HG03159 (cell line): ENCODE data around the gene BTNL8.
A peak's percentile ranks its signal among the peaks of the same experiment; 100 is the strongest.

Experiments used
- ATAC-seq: cut with Tn5 transposase; IDR thresholded peaks from one replicate; pipeline ENCODE4 v1.9.1; 2021; ENCODE audit warnings: mild to moderate bottlenecking, moderate library complexity; ENCODE audit not compliant: unreplicated experiment

The BTNL8 gene

DNA sequence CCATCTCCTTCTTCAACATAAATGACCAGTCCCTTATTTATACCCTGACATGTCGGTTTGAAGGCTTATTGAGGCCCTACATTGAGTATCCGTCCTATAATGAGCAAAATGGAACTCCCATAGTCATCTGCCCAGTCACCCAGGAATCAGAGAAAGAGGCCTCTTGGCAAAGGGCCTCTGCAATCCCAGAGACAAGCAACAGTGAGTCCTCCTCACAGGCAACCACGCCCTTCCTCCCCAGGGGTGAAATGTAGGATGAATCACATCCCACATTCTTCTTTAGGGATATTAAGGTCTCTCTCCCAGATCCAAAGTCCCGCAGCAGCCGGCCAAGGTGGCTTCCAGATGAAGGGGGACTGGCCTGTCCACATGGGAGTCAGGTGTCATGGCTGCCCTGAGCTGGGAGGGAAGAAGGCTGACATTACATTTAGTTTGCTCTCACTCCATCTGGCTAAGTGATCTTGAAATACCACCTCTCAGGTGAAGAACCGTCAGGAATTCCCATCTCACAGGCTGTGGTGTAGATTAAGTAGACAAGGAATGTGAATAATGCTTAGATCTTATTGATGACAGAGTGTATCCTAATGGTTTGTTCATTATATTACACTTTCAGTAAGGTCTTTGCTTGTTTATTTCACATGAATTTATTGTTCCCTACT, 51.5 kb downstream of the BTNL8 start:
- no peak for ATAC-seq

DNA sequence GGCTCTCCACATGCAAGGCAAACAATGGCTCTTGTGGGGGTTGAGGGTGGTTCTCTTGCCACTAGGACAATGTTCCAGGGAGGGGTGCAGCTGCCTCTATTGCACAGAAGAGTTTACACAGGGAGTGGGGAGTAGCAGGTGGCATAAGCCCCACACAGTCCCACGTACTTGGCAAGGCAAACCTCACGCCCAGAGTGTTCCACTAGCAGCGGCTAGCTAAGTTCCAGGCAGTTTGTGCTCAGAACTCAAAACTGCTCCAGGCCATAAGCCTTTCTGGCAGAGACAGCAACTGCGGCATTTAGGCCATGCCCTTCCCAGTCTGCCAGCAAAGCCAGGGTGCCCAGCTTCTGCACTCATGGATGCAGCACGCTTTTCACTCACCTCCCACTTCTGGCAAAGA, 60.7 kb downstream of the BTNL8 start:
- ATAC-seq: no peak

DNA sequence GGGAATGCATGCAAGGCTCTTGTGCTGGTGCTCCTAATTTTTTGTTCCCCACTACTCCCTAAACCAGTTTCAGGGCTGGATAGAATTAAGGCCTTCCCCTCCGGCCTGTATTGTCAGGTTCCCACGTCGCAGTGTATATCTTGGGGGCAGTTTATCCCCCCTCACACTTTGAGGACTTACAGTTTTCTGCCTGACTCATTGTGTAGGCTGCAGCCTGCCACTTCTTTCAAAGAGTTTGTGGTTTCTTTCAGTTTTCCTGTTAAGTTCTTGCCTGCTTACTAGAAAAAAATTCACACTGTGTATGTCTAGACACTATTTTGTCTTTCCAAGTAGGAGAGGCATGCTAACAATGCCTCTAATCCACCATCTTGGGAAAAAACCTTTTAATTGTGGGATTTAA, 61.2 kb downstream of the BTNL8 start:
- ATAC-seq: no peak

DNA sequence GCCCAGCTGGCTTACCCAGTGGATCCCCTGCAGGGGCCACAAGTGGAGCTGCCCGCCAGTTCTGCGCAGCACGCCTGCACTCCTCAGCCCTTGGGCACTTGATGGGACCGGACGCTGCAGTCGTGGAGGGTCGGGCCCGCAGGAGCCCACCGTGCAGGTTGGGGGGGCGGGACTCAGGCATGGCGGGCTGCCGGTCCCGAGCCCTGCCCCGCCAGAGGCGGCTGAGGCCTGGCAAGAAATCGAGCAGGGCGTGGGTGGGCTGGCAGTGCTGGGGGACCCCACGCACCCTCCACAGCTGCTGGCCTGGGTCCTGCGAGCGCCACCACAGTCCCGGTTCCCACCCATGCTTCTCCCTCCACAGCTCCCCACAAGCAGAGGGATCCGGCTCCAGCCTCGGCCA, 70.4 kb downstream of the BTNL8 start:
- no peak for ATAC-seq

DNA sequence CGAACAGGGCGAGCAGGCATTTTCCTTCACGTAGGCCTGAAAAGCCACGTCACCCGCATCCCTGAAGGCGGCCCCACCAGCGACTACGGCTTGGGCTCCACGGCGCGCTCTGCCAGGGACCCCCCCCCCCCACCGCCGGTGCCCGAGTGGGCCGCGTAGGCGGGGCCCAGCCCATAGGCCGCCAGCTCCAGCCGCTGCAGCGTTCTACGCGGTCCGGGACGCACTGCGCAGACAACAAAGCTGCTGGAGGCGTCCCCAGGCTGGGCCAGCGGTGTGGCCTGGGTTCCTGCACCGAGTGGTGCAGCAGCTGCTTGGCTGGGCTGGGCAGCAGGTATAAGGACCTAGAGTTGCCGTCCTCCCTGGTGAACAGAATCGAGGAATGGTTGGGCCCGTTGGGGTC, 71.4 kb downstream of the BTNL8 start:
- no peak for ATAC-seq

DNA sequence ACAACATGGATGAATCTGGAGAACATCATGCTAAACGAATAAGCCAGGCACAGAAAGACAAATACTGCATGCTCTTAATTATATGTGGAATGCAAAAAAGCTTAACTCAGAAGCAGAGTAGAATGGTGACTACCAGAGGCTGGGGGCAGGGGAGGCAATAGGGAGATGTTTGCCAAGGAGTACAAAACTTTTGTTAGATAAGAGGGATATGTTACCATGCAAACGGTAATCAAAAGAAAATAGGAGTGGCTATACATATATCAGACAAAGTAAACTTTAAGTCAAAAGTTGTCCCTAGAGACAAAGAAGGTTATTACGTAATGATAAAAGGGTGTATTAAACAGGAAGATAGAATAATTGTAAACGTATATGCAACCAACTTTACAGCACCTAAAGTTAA, 71.9 kb downstream of the BTNL8 start:
- ATAC-seq: no peak

DNA sequence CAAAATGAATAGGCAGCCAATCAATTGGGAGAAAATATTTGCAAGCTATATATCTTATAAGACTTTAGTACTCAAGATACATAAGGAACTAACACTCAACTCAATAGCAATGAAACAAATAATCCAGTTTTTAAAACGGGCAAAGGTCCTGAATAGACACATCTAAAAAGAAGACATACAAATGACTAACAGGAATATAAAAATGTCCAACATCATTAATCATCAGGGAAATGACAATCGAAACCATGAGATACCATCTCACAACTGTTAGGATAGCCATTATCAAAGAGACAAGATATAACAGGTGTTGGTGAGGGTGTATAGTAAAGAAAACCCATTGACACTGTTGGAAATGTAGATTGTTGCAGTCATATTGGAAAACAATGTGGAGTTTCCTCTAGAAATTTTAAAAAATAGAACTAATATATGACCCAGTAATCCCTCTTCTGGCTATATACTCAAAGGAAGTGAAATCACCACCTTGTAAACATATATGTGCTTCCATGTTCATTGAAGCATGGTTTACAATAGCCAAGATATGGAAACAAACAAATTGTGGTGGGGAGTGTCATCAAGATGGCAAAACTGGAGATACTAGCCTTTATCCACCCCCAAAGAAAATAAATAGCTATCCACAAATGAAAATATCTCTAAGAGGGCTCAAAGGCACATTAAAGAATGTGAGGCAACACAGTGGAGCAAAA, 75.8 kb downstream of the BTNL8 start:
- peak; percentile 25 for ATAC-seq

DNA sequence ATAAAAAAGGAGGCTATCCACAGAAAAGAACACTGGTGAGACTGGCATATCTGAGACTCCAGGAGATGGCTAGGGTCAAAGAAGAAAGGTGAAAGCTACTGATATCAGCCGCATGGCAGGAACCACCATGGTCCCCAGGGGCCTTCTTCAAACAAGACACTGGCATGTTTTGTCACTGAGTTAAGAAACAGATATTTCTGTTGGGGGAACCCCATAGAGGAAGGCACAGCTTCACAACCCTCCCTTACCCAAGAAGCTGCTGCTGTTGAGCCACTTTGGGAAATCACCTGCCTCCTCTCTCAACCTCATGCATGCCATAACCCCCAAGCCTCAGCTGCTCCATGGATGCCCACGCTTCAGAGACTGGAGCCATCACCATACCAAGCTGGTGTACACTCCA, 76.4 kb downstream of the BTNL8 start:
- peak; percentile 86 for ATAC-seq

DNA sequence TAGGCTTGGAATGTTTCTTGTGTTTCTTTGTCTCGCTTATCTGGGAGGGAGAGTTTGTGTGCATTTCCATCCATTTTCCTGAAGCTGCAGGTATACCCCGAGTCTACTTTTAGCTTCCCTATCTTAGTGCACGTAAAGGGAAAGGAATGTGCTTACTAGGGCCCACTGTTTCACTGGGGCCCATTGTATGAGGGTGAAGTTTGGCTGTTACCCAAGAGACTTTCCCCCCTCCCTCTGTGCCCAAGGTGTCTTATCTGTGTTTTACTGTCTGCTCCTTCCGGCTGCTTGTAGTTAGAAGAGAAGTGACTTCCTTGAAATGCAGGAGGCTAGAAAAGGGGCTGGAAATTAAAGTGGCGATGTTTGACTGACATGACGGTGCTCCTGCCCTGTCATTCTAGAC, 77.6 kb downstream of the BTNL8 start:
- no peak for ATAC-seq

DNA sequence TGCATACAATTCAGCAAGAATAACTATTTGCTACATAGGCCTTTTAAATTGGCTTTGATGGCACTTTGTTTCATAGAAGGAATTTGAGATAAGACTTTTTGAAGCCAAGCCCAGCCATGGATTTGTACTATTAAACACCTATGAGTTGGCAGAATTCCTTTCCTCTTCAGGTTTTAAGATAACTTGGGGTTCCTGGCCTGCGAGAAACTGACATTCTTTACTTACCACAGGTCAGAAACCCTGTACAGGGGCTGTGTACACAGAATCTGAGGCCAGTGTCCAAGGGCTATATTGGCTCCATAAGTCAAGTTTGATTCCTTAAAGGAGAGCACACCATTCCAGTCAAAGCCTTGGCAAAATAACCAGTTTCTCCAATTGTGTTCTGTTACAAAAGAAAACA, 78.9 kb downstream of the BTNL8 start:
- ATAC-seq: no peak

DNA sequence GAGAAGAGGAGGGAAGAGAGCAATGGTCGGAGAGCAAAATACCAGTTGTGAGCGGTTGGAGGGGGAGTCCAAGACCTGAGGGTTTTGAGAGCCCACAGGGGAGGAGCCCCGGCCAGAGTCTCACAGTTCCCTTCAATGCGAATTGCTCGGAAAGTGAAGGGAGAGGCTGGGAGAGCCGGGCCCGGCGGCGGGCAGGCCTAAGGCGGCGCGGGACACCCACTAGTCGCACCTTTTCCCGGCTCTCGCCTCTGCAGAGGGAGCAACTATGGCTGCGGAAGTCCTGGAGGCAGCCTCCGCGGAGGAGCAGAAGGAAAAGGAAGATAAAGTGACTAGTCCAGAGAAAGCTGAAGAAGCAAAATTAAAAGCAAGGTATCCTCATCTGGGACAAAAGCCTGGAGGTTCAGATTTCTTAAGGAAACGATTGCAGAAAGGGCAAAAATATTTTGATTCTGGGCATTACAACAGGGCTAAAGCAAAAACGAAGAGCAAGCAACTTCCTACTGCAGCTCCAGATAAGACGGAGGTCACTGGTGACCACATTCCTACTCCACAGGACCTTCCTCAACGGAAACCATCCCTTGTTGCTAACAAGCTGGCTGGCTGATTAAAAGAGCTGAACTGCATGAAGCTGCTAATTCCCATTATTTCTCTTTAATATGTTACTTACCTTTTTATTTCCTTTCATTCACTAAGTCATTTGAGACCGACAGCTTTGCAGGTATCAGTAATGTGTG, 83.2 kb downstream of the BTNL8 start:
- ATAC-seq: no peak

DNA sequence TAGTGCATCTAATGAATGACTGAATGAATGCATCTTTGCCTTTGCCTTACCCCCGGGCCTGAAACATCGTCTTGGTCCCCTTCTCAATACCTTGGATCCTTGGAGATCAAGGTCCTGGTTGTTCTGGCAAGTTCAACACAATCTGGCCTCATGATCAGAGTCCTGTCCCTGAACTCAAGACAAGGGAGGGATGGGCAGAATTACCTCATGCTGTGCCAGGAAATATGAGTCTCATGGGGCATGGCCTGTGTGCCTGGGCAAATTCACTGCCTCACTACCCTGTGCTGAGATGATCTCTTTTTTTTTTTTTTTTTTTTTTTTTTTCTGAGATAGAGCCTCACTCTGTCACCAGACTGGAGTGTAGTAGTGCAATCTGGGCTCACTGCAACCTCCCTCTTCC, 89.1 kb downstream of the BTNL8 start:
- no peak for ATAC-seq

DNA sequence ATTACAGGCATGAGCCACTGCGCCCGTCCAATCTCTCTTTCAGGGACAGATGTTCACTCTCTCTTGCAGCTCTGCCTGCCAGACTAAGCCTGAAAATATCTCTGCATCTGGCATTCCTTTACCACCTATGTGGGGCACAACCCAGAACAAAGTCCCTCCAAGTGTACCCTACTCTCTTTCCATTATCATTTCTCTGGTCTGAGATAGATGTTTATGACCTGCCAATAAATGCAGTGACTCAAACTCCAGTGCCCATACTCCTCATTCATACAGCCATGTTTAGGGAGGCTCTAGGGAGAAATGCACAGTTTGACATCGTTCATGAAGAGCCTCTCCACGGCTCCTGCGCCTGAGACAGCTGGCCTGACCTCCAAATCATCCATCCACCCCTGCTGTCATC, 89.6 kb downstream of the BTNL8 start, which contains the start of gene BTNL3:
Gene BTNL3, plus strand, starts transcription at position 255 of the 400 bp plus-strand sequence. CDS start 183 bp downstream, outside the sequence.
- no peak for ATAC-seq

DNA sequence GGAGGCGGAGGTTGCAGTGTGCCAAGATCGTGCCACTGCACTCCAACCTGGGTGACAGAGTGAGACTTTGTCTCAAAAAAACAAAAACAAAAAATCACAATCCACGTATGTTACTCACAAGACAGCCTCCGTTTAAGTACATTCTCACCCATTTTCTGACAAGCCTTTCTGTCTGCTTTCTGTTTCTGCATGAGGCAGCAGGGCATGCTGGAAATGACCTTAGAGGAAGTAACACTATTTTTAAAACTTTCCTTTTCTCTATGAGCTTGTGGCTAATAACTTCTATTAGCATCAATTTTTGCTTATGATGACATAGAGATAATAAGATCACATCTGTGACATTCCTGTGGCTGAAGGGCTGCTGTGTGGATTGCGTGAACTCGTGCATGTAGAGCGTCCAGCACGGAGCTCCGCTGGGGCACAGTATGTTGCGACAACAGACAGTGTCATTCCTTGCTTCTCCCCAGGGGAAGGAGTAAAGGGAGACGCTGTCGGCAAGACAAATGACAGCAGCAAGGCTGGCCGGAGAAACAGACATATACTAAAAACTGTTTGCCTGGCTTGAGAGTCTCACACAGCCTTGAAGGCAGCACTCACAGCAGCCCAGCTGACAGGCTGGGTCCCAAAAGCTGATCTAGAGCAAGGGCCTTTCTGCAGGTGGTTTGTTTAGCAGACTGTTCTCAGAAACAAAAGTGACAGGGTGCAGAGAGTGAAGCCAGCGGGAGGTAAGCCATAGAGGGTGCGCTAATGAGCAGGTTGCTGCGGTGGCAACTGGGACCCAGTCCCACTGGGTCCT, 91.3 kb downstream of the BTNL8 start:
- ATAC-seq: no peak

DNA sequence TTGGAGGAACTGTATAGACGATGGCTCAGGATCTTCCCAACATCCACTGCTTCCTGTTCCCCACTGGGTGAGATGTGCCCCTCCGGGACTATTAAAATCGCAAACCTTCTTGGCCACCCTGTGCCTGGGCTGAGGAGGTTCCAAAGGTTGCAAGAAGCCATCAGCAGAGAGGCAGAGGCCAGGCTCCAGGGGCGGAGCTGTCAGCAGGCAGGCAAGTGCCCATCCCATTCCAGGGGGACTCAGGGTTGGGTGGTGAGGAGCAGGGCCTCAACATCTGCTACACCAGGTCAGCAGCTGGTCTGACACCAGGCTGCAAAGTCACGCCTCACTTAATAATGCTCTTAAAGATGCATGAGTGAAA, 91.9 kb downstream of the BTNL8 start:
- ATAC-seq: no peak
